Measurements from ENCODE around the gene RRP7A. TPM values are rescaled to one million over a fixed set of nuclear protein-coding genes. Genes with fewer than 3 reads are reported as not detected.

Gene RRP7A
- total RNA-seq, 4 donors from 2014 or later: 26.2 to 26.5 (median 26.4) TPM

DNA sequence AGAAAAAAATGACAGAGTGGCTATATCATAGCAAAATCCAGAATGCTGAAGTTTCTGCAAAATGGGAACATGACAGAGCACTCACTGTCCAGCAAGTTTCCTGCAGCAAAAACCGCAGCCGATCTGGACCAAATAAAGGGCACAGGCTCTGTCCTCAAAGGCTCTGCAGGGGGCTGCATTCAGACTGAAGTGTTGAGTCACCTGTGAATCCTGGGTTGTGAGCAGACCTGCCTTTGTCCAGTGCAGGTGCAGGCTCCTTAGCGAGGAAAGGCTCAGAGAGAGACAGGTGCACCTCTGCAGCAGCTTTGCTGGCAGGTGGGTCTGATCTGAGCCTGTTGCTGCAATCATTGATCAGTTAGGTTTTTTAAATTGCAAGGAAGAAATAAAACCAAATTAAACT is 58.1 kb downstream of the RRP7A start:
- Histone ChIP-seq H3K9me3 (no peaks in the 10 kb centered on the region), H3K4me1 (no peaks in the 10 kb centered on the region), H3K27ac (replicated peaks in 1 of 4) (no peak overlapping the region), H3K4me3 (no peak overlapping the region), H3K27me3 (peaks cover 0 to 58% (median 16%) of the 10 kb centered on the region in 4 donors), H3K36me3 (no peaks in the 10 kb centered on the region)
- DNase-seq (ENCODE audit: extremely low spot score): no peak
- intact Hi-C loops (cut with DNase I): no loop called here
- 61% methylated on average over 3 of the region's 3 CpGs for WGBS
- TF ChIP-seq, protein P1, sequence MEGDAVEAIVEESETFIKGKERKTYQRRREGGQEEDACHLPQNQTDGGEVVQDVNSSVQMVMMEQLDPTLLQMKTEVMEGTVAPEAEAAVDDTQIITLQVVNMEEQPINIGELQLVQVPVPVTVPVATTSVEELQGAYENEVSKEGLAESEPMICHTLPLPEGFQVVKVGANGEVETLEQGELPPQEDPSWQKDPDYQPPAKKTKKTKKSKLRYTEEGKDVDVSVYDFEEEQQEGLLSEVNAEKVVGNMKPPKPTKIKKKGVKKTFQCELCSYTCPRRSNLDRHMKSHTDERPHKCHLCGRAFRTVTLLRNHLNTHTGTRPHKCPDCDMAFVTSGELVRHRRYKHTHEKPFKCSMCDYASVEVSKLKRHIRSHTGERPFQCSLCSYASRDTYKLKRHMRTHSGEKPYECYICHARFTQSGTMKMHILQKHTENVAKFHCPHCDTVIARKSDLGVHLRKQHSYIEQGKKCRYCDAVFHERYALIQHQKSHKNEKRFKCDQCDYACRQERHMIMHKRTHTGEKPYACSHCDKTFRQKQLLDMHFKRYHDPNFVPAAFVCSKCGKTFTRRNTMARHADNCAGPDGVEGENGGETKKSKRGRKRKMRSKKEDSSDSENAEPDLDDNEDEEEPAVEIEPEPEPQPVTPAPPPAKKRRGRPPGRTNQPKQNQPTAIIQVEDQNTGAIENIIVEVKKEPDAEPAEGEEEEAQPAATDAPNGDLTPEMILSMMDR (IDR thresholded peaks at IDR 0.05): no peak
- TF ChIP-seq EP300 (IDR thresholded peaks at IDR 0.05): no peak
- TF ChIP-seq POLR2AphosphoS5 (IDR thresholded peaks at IDR 0.05): no peak
- no peak for TF ChIP-seq POLR2A (IDR thresholded peaks at IDR 0.05; ENCODE audit: low read depth)

Small RNA genes within 50 kb of the gene (small RNA-seq; reads per million reads assigned to genes)
- gene RN7SKP80 (0 reads per million in 3 donors), gene RNU6-513P (0 reads per million in 3 donors)

Other genes with a start within 250 kb of the RRP7A start
- gene TCF20, start 249.1 kb downstream of the RRP7A start, total RNA-seq: 10 to 100 TPM; 24.9 to 48.2 (median 38.4) TPM
- gene NFAM1, start 87.4 kb downstream of the RRP7A start, total RNA-seq: 1 to 10 TPM; 2.1 to 5.1 (median 2.9) TPM
- 1 to 10 TPM; 3.1 to 9.1 (median 5.0) TPM for gene SERHL2, start 34.2 kb upstream of the RRP7A start, total RNA-seq
- gene POLDIP3, start 95.1 kb upstream of the RRP7A start, total RNA-seq: 10 to 100 TPM; 30.6 to 47.6 (median 39.6) TPM
- not detected for gene ATP5MGL, start 120.8 kb upstream of the RRP7A start, total RNA-seq
- 100 to 1,000 TPM; 154 to 287 (median 221) TPM for gene CYB5R3, start 129.6 kb upstream of the RRP7A start, total RNA-seq
- 10 to 100 TPM; 77.7 to 81.8 (median 79.1) TPM for gene A4GALT, start 201.1 kb upstream of the RRP7A start, total RNA-seq

Measured in esophagus muscularis mucosa (tissue), 4 donors.